Measurements from ENCODE around the gene DPH5.
A peak's percentile ranks its signal among the peaks of the same experiment; 100 is the strongest.
"Not testable (repeated sequence)": the region's sequence is repeated elsewhere in the genome, so short reads cannot be mapped to it uniquely, and the experiment has no call there.

DPH5 gene

GRCh38 chr1:101025657-101026429 lies at the start of gene DPH5:
DPH5 (minus strand) TSS chr1:101025784; CDS start chr1:101025443, 341 bp downstream.
- DNase-seq (ENCODE audit: low read depth in 2 of 2): peak; percentile 87 to 89

GRCh38 chr1:101073836-101074235 lies 48.3 kb upstream of the DPH5 start:
- no peak for DNase-seq (ENCODE audit: low read depth in 2 of 2)

GRCh38 chr1:101071470-101071891 lies 45.9 kb upstream of the DPH5 start:
- no peak for DNase-seq (ENCODE audit: low read depth in 2 of 2)

- DNase-seq (ENCODE audit: low read depth in 2 of 2): no peak
Observed at GRCh38 chr1:101069158-101069557, 43.6 kb upstream of the DPH5 start.

GRCh38 chr1:101066937-101067335 lies 41.4 kb upstream of the DPH5 start:
- DNase-seq (ENCODE audit: low read depth in 2 of 2): not testable (repeated sequence)

- no peak for DNase-seq (ENCODE audit: low read depth in 2 of 2)
Observed at GRCh38 chr1:101066260-101066936, 40.8 kb upstream of the DPH5 start.

- DNase-seq (ENCODE audit: low read depth in 2 of 2): no peak
Observed at GRCh38 chr1:101065575-101065974, 40.0 kb upstream of the DPH5 start.

- DNase-seq (ENCODE audit: low read depth in 2 of 2): no peak
Observed at GRCh38 chr1:101064697-101065096, 39.1 kb upstream of the DPH5 start.

GRCh38 chr1:101060992-101061391 lies 35.4 kb upstream of the DPH5 start:
- no peak for DNase-seq (ENCODE audit: low read depth in 2 of 2)

GRCh38 chr1:101059945-101060542 lies 34.5 kb upstream of the DPH5 start:
- DNase-seq (ENCODE audit: low read depth in 2 of 2): no peak

GRCh38 chr1:101055623-101056022 lies 30.0 kb upstream of the DPH5 start:
- no peak for DNase-seq (ENCODE audit: low read depth in 2 of 2)

- no peak for DNase-seq (ENCODE audit: low read depth in 2 of 2)
Observed at GRCh38 chr1:101051688-101052638, 26.4 kb upstream of the DPH5 start.

- DNase-seq (ENCODE audit: low read depth in 2 of 2): no peak
Observed at GRCh38 chr1:101050869-101051268, 25.3 kb upstream of the DPH5 start.

GRCh38 chr1:101044749-101045148 lies 19.2 kb upstream of the DPH5 start:
- no peak for DNase-seq (ENCODE audit: low read depth in 2 of 2)

- DNase-seq (ENCODE audit: low read depth in 2 of 2): no peak
Observed at GRCh38 chr1:101044259-101044658, 18.7 kb upstream of the DPH5 start.

- DNase-seq (ENCODE audit: low read depth in 2 of 2): no peak
Observed at GRCh38 chr1:101043776-101044175, 18.2 kb upstream of the DPH5 start.

GRCh38 chr1:101041300-101041699 lies 15.7 kb upstream of the DPH5 start:
- DNase-seq (ENCODE audit: low read depth in 2 of 2): no peak

- no peak for DNase-seq (ENCODE audit: low read depth in 2 of 2)
Observed at GRCh38 chr1:101040666-101041065, 15.1 kb upstream of the DPH5 start.

GRCh38 chr1:101039245-101039644 lies 13.7 kb upstream of the DPH5 start:
- DNase-seq (ENCODE audit: low read depth in 2 of 2): no peak

- DNase-seq (ENCODE audit: low read depth in 2 of 2): no peak
Observed at GRCh38 chr1:101037316-101037715, 11.7 kb upstream of the DPH5 start.

GRCh38 chr1:101033017-101033416 lies 7.4 kb upstream of the DPH5 start:
- DNase-seq (ENCODE audit: low read depth in 2 of 2): no peak

GRCh38 chr1:101032129-101032528 lies 6.5 kb upstream of the DPH5 start:
- DNase-seq (ENCODE audit: low read depth in 2 of 2): not testable (repeated sequence)

Measured in stimulated activated CD4-positive, alpha-beta T cell treated with anti-CD3 and anti-CD28 coated beads, Interleukin-4, amount 100 ng/mL, for 48 hours (primary cell).